Stimulated activated CD8-positive, alpha-beta memory T cell treated with anti-CD3 and anti-CD28 coated beads, Interleukin-7, amount 100 ng/mL, for 24 hours (primary cell): ENCODE data around the gene USP32.

ENCODE experiments used
- DNase-seq: peaks from one replicate; pipeline ENCODE4 v3.0.0-alpha.2; 2020; ENCODE audit warnings: low read depth

Gene USP32

GRCh38 chr17:60153606-60154390 is 238.1 kb downstream of the USP32 start:
- no peak for DNase-seq

GRCh38 chr17:60151355-60151754 is 240.6 kb downstream of the USP32 start:
- no peak for DNase-seq

GRCh38 chr17:60149691-60150582 is 242.0 kb downstream of the USP32 start, which contains the start of gene CA4:
Gene CA4 (plus strand): TSS chr17:60149973. CDS start chr17:60150035, 62 bp downstream.
- DNase-seq: no peak

- no peak for DNase-seq
These were observed 243.6 kb downstream of the USP32 start for GRCh38 chr17:60148373-60148772.

- DNase-seq: no peak
These were observed 244.2 kb downstream of the USP32 start for GRCh38 chr17:60147553-60148223.

- DNase-seq: no peak
These were observed 245.7 kb downstream of the USP32 start for GRCh38 chr17:60146206-60146605.

- no peak for DNase-seq
These were observed 246.7 kb downstream of the USP32 start for GRCh38 chr17:60145006-60145935.

- peak; percentile 74 for DNase-seq
These were observed 248.9 kb downstream of the USP32 start for GRCh38 chr17:60142872-60143499.

- DNase-seq: no peak
These were observed 250.6 kb downstream of the USP32 start for GRCh38 chr17:60141111-60142018.

- DNase-seq: peak; percentile 35
These were observed 252.3 kb downstream of the USP32 start for GRCh38 chr17:60139438-60140285.

- no peak for DNase-seq
These were observed 253.0 kb downstream of the USP32 start for GRCh38 chr17:60138769-60139437.

- no peak for DNase-seq
These were observed 254.2 kb downstream of the USP32 start for GRCh38 chr17:60137731-60138130.

- no peak for DNase-seq
These were observed 255.8 kb downstream of the USP32 start for GRCh38 chr17:60135951-60136666.

GRCh38 chr17:60135151-60135950 is 256.6 kb downstream of the USP32 start:
- peak; percentile 58 for DNase-seq

- DNase-seq: no peak
These were observed 257.4 kb downstream of the USP32 start for GRCh38 chr17:60134396-60135150.

GRCh38 chr17:60130466-60130865 is 261.5 kb downstream of the USP32 start:
- DNase-seq: no peak
